Mucosa of descending colon (tissue), 3 donors: ENCODE results near the gene ZNF148. TPM values are rescaled to one million over a fixed set of nuclear protein-coding genes. Genes with fewer than 3 reads are reported as not detected.

Experiments
- ATAC-seq: fragments of 200-7000 bp; cut with Tn5 transposase; one replicate; pipeline ENCODE4 v1.9.1; 2020; ENCODE audit warnings: mild to moderate bottlenecking, moderate library complexity
- DNase-seq, 3 donors: peaks; one replicate each; pipeline ENCODE4 v3.0.0-alpha.2; 2020
- H3K36me3 ChIP-seq: fragments of 200-600 bp; one replicate; pipeline ENCODE4 v1.8.0; 2021; ENCODE audit warnings: low read depth, mild to moderate bottlenecking
- H3K4me1 ChIP-seq: fragments of 200-600 bp; one replicate; pipeline ENCODE4 v1.8.0; 2021; ENCODE audit warnings: low read depth, mild to moderate bottlenecking
- H3K4me3 ChIP-seq: fragments of 200-600 bp; one replicate; pipeline ENCODE4 v1.8.0; 2021; ENCODE audit warnings: mild to moderate bottlenecking
- H3K9me3 ChIP-seq: fragments of 200-600 bp; one replicate; pipeline ENCODE4 v1.8.0; 2021; ENCODE audit warnings: mild to moderate bottlenecking
- intact Hi-C, 2 donors: fragments of 100-400 bp; cut with DNase I in 1 of 2; cut with micrococcal nuclease in 1 of 2; formaldehyde crosslinking; loops; one replicate each; pipeline versions ENCODE4 v1.11.0 to v1.11.1; 2022; cut with DNase I, micrococcal nuclease
- total RNA-seq, 3 donors: library from RNA; stranded (reverse); fragmentation: NEBNext Ultra II Directional in 2 of 3; extraction: Animal tissue kit (Norgen Biotek cat#: 25700) in 2 of 3; gene quantifications; one replicate each; pipeline versions ENCODE4 v1.2.1 to v1.2.4, GENCODE V29; 2021 to 2023
- TF ChIP-seq, protein P1 (sequence below): fragments of 200-600 bp; IDR thresholded peaks from one replicate; pipeline ENCODE4 v1.8.0; 2022; ENCODE audit warnings: antibody characterized with exemption, mild to moderate bottlenecking
- donor health status: DM: no; HTN: no; CAD: no; lungs with moderate emphysema.
- donor health status: DM: no; HTN: no; CAD: no.
- donor health status: DM: no; HTN: yes; CAD: no.

Gene ZNF148
- total RNA-seq, 3 donors from 2014 or later: 39.8 to 79.5 (median 42.6) TPM

DNA sequence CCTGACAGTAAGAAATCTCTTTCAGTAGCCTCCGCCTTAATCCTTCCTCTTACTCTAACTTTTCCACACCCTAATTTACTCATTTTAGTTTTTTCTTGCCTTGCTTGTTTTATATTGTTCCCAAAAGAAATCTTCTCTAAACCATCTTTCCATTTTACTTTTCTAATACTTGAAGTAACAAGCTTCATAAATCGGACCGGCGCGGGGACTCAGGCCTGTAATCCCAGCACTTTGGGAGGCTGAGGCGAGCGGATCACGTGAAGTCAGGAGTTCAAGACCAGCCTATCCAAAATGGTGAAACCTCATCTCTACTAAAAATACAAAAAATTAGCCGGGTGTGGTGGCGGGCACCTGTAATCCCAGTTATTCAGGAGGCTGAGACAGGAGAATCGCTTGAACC lies 17.3 kb downstream of the ZNF148 start:
- intact Hi-C loops: no loop called here
- no peak overlapping the region for H3K4me3 ChIP-seq
- no peaks in the 10 kb centered on the region for H3K9me3 ChIP-seq
- no peak for DNase-seq
- TF ChIP-seq, protein P1, sequence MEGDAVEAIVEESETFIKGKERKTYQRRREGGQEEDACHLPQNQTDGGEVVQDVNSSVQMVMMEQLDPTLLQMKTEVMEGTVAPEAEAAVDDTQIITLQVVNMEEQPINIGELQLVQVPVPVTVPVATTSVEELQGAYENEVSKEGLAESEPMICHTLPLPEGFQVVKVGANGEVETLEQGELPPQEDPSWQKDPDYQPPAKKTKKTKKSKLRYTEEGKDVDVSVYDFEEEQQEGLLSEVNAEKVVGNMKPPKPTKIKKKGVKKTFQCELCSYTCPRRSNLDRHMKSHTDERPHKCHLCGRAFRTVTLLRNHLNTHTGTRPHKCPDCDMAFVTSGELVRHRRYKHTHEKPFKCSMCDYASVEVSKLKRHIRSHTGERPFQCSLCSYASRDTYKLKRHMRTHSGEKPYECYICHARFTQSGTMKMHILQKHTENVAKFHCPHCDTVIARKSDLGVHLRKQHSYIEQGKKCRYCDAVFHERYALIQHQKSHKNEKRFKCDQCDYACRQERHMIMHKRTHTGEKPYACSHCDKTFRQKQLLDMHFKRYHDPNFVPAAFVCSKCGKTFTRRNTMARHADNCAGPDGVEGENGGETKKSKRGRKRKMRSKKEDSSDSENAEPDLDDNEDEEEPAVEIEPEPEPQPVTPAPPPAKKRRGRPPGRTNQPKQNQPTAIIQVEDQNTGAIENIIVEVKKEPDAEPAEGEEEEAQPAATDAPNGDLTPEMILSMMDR: no peak
- H3K36me3 ChIP-seq: no peaks in the 10 kb centered on the region
- no peak for ATAC-seq
- peaks cover 4% of the 10 kb centered on the region for H3K4me1 ChIP-seq

DNA sequence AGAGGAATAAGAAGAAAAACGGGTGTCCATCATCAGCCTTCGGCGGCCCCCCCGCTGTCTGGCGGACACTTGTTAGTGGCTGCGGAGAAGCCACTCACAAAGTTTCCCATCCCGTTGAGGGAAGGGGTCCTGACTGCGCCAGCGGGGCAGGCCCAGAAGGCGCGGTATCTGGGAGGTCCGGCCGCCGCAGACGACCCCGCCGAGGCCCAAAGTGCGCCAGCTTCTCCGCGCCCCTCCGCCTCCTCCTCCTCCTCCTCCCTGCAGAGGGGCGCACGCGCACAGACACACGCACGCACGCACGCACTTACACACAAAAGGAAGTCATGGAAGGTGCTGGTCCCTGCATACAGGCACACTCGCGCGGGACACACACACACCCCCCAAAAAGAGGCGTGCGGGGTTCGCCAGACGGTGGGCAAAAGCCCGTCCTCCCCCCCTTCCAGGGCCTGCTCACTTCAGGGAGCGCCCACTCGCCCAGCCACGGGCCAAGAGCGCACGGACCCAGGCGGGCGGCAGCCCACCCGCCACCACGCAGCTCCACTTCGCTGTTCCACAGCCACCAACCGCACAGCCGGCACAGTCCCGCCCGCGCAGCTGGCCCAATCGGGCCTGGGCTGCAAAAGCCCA lies 18.0 kb downstream of the ZNF148 start:
- H3K4me1 ChIP-seq: peaks cover 4% of the 10 kb centered on the region
- no peaks in the 10 kb centered on the region for H3K36me3 ChIP-seq
- H3K4me3 ChIP-seq: no peak overlapping the region
- intact Hi-C loops: no loop called here
- ATAC-seq (peak; percentile 81), DNase-seq (peak; percentile 29 to 59 (median 42))
- TF ChIP-seq, protein P1: no peak
- H3K9me3 ChIP-seq: no peaks in the 10 kb centered on the region

DNA sequence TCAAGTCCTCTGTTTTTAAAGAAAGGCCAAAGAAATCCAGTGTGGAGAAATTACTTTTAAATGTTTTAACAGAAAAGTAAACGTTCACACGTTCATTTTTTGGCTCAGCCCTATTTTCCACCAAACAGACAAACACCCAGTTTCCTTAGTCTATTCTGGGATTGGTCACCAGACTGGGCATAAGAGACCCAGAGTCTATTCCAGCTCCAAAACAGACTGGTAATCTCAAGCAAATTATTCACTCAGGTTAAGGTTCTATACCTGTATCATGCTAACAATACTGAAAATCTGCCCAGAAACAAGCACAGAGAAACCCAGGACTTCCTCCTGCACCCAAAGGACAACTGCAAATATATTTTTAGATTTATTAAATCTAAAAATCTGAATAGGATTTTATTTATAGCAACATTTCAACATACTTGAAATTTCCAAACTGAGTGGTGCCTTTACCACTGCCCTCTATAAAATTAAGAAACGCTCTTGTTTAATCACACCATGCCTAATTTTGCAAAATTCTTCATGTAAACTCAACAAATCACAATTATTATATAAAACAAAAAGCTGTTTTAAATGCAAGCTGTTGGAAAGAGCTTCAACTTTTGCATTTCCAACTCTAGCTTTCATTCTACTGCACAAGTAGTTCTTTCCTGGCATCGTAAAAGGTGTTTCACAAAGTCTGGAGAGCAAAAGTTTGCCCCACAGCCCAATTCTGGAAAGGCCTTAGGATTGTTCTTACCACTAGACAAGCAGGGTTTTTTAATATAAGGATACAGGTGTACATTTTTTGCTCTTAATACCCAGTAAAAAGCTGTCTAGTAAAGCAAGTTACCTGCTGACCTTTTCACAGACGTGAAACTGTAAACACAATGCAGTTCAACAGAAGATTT lies 18.7 kb downstream of the ZNF148 start:
- TF ChIP-seq, protein P1: no peak
- no peak overlapping the region for H3K4me3 ChIP-seq
- H3K36me3 ChIP-seq: no peaks in the 10 kb centered on the region
- no peaks in the 10 kb centered on the region for H3K9me3 ChIP-seq
- intact Hi-C loops: no loop called here
- H3K4me1 ChIP-seq: peaks cover 4% of the 10 kb centered on the region
- DNase-seq (no peak), ATAC-seq (no peak)

DNA sequence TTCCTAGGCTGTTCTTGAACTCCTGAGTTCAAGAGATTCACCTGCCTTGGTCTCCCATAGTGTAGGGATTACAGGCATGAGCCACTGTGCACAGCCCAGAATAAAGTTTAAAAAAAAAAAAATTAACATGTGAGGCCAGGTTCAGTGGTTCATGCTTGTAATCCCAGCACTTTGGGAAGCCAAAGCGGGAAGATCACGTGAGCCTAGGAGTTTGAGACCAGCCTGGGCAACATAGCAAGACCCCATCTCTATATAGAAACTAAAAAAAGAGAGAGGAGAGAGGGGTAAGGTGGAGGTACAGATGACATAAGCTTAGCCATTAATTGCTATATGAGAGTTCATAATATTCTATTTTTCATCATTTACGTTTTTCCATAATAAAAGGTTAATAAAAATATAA lies 21.5 kb downstream of the ZNF148 start:
- DNase-seq: no peak
- intact Hi-C loops: no loop called here
- peaks cover 4% of the 10 kb centered on the region for H3K4me1 ChIP-seq
- no peaks in the 10 kb centered on the region for H3K36me3 ChIP-seq
- no peak for ATAC-seq
- TF ChIP-seq, protein P1: no peak
- H3K9me3 ChIP-seq: no peaks in the 10 kb centered on the region
- no peak overlapping the region for H3K4me3 ChIP-seq

DNA sequence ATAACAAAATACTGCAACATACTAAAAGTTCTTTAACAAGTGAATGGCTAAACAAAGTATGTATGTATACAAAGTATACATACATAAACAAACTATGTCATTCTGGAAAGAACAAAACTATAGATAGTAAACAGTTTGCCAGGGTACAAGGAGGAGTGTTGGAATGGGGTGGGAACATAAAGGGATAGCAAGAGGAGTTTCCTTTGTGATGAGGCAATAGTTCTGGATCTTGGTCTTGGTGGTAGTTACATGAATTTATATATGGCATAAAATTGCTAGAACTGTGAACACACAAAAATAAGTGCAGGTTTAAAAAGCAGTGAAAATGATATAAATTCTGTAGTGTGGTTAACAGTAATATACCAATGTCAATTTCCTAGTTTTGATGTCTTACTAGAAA lies 22.0 kb downstream of the ZNF148 start:
- DNase-seq (no peak), ATAC-seq (no peak)
- Histone ChIP-seq H3K4me1 (peaks cover 4% of the 10 kb centered on the region), H3K9me3 (no peaks in the 10 kb centered on the region), H3K36me3 (no peaks in the 10 kb centered on the region), H3K4me3 (no peak overlapping the region)
- intact Hi-C loops: no loop called here
- TF ChIP-seq, protein P1: no peak
